GM19397 (cell line): Measurements from ENCODE around the gene MAP6.

Source experiments
- ATAC-seq: cut with Tn5 transposase; IDR thresholded peaks from one replicate; pipeline ENCODE4 v1.9.1; 2021; ENCODE audit warnings: mild to moderate bottlenecking, moderate library complexity; ENCODE audit not compliant: unreplicated experiment

Gene MAP6

GRCh38 chr11:75667255-75667830, 1.5 kb downstream of the MAP6 start:
- ATAC-seq = peak; percentile 43

- ATAC-seq = no peak
Measured at GRCh38 chr11:75665990-75666389, 2.8 kb downstream of the MAP6 start.

- no peak for ATAC-seq
Measured at GRCh38 chr11:75665126-75665525, 3.7 kb downstream of the MAP6 start.

GRCh38 chr11:75664389-75664788, 4.4 kb downstream of the MAP6 start:
- no peak for ATAC-seq

- no peak for ATAC-seq
Measured at GRCh38 chr11:75663808-75664207, 5.0 kb downstream of the MAP6 start.

GRCh38 chr11:75659836-75660235, 9.0 kb downstream of the MAP6 start:
- ATAC-seq = no peak

GRCh38 chr11:75656044-75656727, 12.7 kb downstream of the MAP6 start:
- ATAC-seq = no peak

- no peak for ATAC-seq
Measured at GRCh38 chr11:75655605-75656004, 13.2 kb downstream of the MAP6 start.

- ATAC-seq = peak; percentile 66
Measured at GRCh38 chr11:75654314-75654713, 14.5 kb downstream of the MAP6 start.

- ATAC-seq = no peak
Measured at GRCh38 chr11:75653532-75653931, 15.3 kb downstream of the MAP6 start.

- ATAC-seq = no peak
Measured at GRCh38 chr11:75652936-75653335, 15.9 kb downstream of the MAP6 start.

GRCh38 chr11:75651218-75651617, 17.6 kb downstream of the MAP6 start:
- no peak for ATAC-seq

- ATAC-seq = no peak
Measured at GRCh38 chr11:75650167-75650723, 18.6 kb downstream of the MAP6 start.

GRCh38 chr11:75644946-75645345, 23.9 kb downstream of the MAP6 start:
- ATAC-seq = no peak

- ATAC-seq = no peak
Measured at GRCh38 chr11:75644370-75644769, 24.5 kb downstream of the MAP6 start.

- no peak for ATAC-seq
Measured at GRCh38 chr11:75642402-75643113, 26.3 kb downstream of the MAP6 start.

- ATAC-seq = no peak
Measured at GRCh38 chr11:75639762-75640181, 29.1 kb downstream of the MAP6 start.

GRCh38 chr11:75637998-75638397, 30.8 kb downstream of the MAP6 start:
- no peak for ATAC-seq

- ATAC-seq = no peak
Measured at GRCh38 chr11:75635066-75635862, 33.6 kb downstream of the MAP6 start.

GRCh38 chr11:75633409-75634066, 35.3 kb downstream of the MAP6 start:
- no peak for ATAC-seq

GRCh38 chr11:75632962-75633361, 35.9 kb downstream of the MAP6 start:
- ATAC-seq = no peak
